ENCODE results near the gene YWHAG. TPM values are rescaled to one million over a fixed set of nuclear protein-coding genes. Genes with fewer than 3 reads are reported as not detected.

The YWHAG gene
- total and polyA plus RNA-seq, 9 of the 15 experiments (the other 6 are each of a cell fraction or from before 2014, with no cell fraction given): 30.4 to 246 (median 94.5) TPM

DNA sequence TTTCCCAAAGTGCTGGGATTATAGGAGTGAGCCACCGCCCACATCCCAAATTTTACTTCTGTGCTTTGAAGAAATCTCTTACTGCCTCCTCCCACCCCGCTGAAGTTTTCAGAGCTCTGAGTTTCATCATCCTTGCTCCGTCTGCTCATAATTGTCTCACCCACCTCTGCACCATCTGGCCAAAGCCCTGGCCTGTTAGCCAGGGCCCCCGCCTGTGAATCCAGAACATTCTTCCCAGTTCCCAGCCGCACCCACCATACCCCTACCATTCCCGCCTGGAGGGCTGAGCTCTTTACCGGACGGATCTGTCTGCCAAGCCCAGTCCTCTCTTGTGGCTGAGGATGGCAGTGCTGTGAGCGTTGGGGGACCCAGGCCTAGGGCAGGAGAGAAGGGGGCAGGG lies 36.2 kb upstream of the YWHAG start:
- DNase-seq (ENCODE audit: extremely low read depth in 1 of 4, low spot score in 3 of 4) (no peak), FAIRE-seq (no peak), ATAC-seq (no peak)
- in situ Hi-C loops (cut with MboI) (no loop called here), intact Hi-C loops (cut with micrococcal nuclease) (no loop called here)
- H3K9me1 ChIP-seq (ENCODE audit: control insufficient read depth, insufficient read depth, low read length): no peaks in the 10 kb centered on the region
- H3K4me3 ChIP-seq: no peak overlapping the region
- BruUV-seq (replicated peaks): no TSS peak
- H3K27me3 ChIP-seq (ENCODE audit: control insufficient read depth in 2 of 2, insufficient read depth in 2 of 2, low read length in 2 of 2): no peaks in the 10 kb centered on the region
- CTCF ChIA-PET (ENCODE audit: low intra/inter-chr PET ratio): no interaction called here
- H3K27ac ChIP-seq (ENCODE audit: extremely low read depth, low read depth, low read length): peak overlapping the region; percentile 48
- peaks cover under 1% of the 10 kb centered on the region; the same call in 1 of the 3 replicates for H3K36me3 ChIP-seq (ENCODE audit: control insufficient read depth, insufficient read depth, low read length)
- peak overlapping the region; percentile 85 for H2AFZ ChIP-seq (ENCODE audit: low read depth, low read length)
- H3K4me2 ChIP-seq (ENCODE audit: insufficient read depth, low read length): peak overlapping the region; percentile 36; the same call in 1 of the 2 replicates
- H3K4me1 ChIP-seq (replicated peaks in 1 of 2; ENCODE audit: control insufficient read depth in 2 of 2, insufficient read depth in 2 of 2, low read length in 2 of 2): peaks cover 36 to 66% of the 10 kb centered on the region in 2 experiments
- POLR2A ChIA-PET: interaction anchor here (0.9 to 1.8 kb wide), 3 partner anchors 9 to 36 kb away, joined by 4 to 6 read pairs (median 4); partner anchors contain the start of gene YWHAG
- WGBS (ENCODE audit: insufficient coverage, low coverage, missing lambda C conversion rate): 67% methylated on average over 9 of the region's 9 CpGs
- no peaks in the 10 kb centered on the region for H3K9me3 ChIP-seq (replicated peaks; ENCODE audit: control insufficient read depth, insufficient read depth, low read depth, low read length)
- no peaks in the 10 kb centered on the region for H4K20me1 ChIP-seq (replicated peaks; ENCODE audit: control insufficient read depth, insufficient read depth, low read length)
- H3K79me2 ChIP-seq (ENCODE audit: control insufficient read depth, insufficient read depth, low read length): peaks cover 17% of the 10 kb centered on the region
- peak overlapping the region; percentile 45 to 77; a peak in 3 of 4 replicates for H3K9ac ChIP-seq (ENCODE audit: insufficient read depth in 1 of 2, low read depth in 2 of 2, low read length in 2 of 2)
- TF ChIP-seq ZNF584 (CRISPR knock-in tag; IDR thresholded peaks at IDR 0.05; ENCODE audit: low read depth) (0 out of 2 replicates have a peak, but pooled peaks have one; percentile 32), THRAP3 (IDR thresholded peaks at IDR 0.05; ENCODE audit: borderline replicate concordance) (no peak), POLR2G (IDR thresholded peaks at IDR 0.05; ENCODE audit: low read depth, low read length) (peak; percentile 43; the same call in 1 of the 2 replicates), CXXC5 (CRISPR knock-in tag; IDR thresholded peaks at IDR 0.05) (peak; percentile 30; the same call in 1 of the 2 replicates), RBFOX2 (IDR thresholded peaks at IDR 0.05; ENCODE audit: low read depth, low read length) (peak; percentile 54), ZNF57 (CRISPR knock-in tag; IDR thresholded peaks at IDR 0.05) (no peak), SMAD4 (CRISPR knock-in tag; conservative IDR thresholded peaks at IDR 0.05) (peak; percentile 39; the same call in 1 of the 2 replicates), DMBX1 (CRISPR knock-in tag; IDR thresholded peaks at IDR 0.05; ENCODE audit: borderline replicate concordance) (0 out of 2 replicates have a peak, but pooled peaks have one; percentile 34), ZFP36 (IDR thresholded peaks at IDR 0.05; ENCODE audit: low read depth, low read length, partially characterized antibody) (no peak)
- TF ChIP-seq, protein P1, sequence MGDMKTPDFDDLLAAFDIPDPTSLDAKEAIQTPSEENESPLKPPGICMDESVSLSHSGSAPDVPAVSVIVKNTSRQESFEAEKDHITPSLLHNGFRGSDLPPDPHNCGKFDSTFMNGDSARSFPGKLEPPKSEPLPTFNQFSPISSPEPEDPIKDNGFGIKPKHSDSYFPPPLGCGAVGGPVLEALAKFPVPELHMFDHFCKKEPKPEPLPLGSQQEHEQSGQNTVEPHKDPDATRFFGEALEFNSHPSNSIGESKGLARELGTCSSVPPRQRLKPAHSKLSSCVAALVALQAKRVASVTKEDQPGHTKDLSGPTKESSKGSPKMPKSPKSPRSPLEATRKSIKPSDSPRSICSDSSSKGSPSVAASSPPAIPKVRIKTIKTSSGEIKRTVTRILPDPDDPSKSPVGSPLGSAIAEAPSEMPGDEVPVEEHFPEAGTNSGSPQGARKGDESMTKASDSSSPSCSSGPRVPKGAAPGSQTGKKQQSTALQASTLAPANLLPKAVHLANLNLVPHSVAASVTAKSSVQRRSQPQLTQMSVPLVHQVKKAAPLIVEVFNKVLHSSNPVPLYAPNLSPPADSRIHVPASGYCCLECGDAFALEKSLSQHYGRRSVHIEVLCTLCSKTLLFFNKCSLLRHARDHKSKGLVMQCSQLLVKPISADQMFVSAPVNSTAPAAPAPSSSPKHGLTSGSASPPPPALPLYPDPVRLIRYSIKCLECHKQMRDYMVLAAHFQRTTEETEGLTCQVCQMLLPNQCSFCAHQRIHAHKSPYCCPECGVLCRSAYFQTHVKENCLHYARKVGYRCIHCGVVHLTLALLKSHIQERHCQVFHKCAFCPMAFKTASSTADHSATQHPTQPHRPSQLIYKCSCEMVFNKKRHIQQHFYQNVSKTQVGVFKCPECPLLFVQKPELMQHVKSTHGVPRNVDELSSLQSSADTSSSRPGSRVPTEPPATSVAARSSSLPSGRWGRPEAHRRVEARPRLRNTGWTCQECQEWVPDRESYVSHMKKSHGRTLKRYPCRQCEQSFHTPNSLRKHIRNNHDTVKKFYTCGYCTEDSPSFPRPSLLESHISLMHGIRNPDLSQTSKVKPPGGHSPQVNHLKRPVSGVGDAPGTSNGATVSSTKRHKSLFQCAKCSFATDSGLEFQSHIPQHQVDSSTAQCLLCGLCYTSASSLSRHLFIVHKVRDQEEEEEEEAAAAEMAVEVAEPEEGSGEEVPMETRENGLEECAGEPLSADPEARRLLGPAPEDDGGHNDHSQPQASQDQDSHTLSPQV (IDR thresholded peaks at IDR 0.05): peak; percentile 73
- TF ChIP-seq, protein P2, sequence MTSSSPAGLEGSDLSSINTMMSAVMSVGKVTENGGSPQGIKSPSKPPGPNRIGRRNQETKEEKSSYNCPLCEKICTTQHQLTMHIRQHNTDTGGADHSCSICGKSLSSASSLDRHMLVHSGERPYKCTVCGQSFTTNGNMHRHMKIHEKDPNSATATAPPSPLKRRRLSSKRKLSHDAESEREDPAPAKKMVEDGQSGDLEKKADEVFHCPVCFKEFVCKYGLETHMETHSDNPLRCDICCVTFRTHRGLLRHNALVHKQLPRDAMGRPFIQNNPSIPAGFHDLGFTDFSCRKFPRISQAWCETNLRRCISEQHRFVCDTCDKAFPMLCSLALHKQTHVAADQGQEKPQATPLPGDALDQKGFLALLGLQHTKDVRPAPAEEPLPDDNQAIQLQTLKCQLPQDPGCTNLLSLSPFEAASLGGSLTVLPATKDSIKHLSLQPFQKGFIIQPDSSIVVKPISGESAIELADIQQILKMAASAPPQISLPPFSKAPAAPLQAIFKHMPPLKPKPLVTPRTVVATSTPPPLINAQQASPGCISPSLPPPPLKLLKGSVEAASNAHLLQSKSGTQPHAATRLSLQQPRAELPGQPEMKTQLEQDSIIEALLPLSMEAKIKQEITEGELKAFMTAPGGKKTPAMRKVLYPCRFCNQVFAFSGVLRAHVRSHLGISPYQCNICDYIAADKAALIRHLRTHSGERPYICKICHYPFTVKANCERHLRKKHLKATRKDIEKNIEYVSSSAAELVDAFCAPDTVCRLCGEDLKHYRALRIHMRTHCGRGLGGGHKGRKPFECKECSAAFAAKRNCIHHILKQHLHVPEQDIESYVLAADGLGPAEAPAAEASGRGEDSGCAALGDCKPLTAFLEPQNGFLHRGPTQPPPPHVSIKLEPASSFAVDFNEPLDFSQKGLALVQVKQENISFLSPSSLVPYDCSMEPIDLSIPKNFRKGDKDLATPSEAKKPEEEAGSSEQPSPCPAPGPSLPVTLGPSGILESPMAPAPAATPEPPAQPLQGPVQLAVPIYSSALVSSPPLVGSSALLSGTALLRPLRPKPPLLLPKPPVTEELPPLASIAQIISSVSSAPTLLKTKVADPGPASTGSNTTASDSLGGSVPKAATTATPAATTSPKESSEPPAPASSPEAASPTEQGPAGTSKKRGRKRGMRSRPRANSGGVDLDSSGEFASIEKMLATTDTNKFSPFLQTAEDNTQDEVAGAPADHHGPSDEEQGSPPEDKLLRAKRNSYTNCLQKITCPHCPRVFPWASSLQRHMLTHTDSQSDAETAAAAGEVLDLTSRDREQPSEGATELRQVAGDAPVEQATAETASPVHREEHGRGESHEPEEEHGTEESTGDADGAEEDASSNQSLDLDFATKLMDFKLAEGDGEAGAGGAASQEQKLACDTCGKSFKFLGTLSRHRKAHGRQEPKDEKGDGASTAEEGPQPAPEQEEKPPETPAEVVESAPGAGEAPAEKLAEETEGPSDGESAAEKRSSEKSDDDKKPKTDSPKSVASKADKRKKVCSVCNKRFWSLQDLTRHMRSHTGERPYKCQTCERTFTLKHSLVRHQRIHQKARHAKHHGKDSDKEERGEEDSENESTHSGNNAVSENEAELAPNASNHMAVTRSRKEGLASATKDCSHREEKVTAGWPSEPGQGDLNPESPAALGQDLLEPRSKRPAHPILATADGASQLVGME (CRISPR knock-in tag; IDR thresholded peaks at IDR 0.05): 0 out of 2 replicates have a peak, but pooled peaks have one; percentile 49
